DOHH2 (cell line): ENCODE results near the gene KCNJ4.
"Not testable (repeated sequence)": the region's sequence is repeated elsewhere in the genome, so short reads cannot be mapped to it uniquely, and the experiment has no call there.

Source experiments
- H3F3A ChIP-seq: fragments of 200-600 bp; sonication (generic), shearing (Covaris generic); 2 replicates; pipeline ENCODE4 v1.6.0; 2016; ENCODE audit warnings: antibody characterized with exemption, mild to moderate bottlenecking; ENCODE audit not compliant: control insufficient read depth, insufficient read depth
- H3K27ac ChIP-seq: fragments of 200-600 bp; sonication (generic); 2 replicates; pipeline ENCODE4 v1.5.1; 2014; ENCODE audit warnings: low read depth, mild to moderate bottlenecking, low read length, moderate library complexity
- H3K27me3 ChIP-seq: fragments of 200-600 bp; sonication (generic); 2 replicates; pipeline ENCODE4 v1.6.1; 2014; ENCODE audit warnings: mild to moderate bottlenecking, low read length, mixed read lengths; ENCODE audit not compliant: control insufficient read depth
- H3K36me3 ChIP-seq: fragments of 200-600 bp; sonication (generic); 2 replicates; pipeline ENCODE4 v1.6.1; 2014; ENCODE audit warnings: mild to moderate bottlenecking, low read length, moderate library complexity, mixed read lengths; ENCODE audit not compliant: control insufficient read depth
- H3K4me1 ChIP-seq: fragments of 200-600 bp; sonication (generic); 2 replicates; pipeline ENCODE4 v1.6.1; 2014; ENCODE audit warnings: mild to moderate bottlenecking, low read length, mixed read lengths; ENCODE audit not compliant: control insufficient read depth
- H3K4me2 ChIP-seq: fragments of 200-600 bp; sonication (generic); 2 replicates; pipeline ENCODE4 v1.6.0; 2014; ENCODE audit warnings: mild to moderate bottlenecking, low read length, moderate library complexity
- H3K4me3 ChIP-seq: fragments of 200-600 bp; sonication (generic); 2 replicates; pipeline ENCODE4 v1.5.1; 2014; ENCODE audit warnings: mild to moderate bottlenecking, low read length, mixed read lengths
- H3K79me2 ChIP-seq: fragments of 200-600 bp; sonication (generic); 2 replicates; pipeline ENCODE4 v1.6.1; 2014; ENCODE audit warnings: mild to moderate bottlenecking, low read length, mixed read lengths; ENCODE audit not compliant: control insufficient read depth
- H3K9me2 ChIP-seq: fragments of 200-600 bp; sonication (generic); replicated peaks from 2 replicates; pipeline ENCODE4 v1.6.1; 2014; ENCODE audit warnings: mild to moderate bottlenecking, low read length, mixed read lengths; ENCODE audit not compliant: control insufficient read depth
- H3K9me3 ChIP-seq: fragments of 200-600 bp; sonication (generic); 2 replicates; pipeline ENCODE4 v1.6.1; 2014; ENCODE audit warnings: antibody characterized with exemption, low read length, mixed read lengths; ENCODE audit not compliant: control insufficient read depth, insufficient read depth
- H4K20me1 ChIP-seq: fragments of 200-600 bp; sonication (generic); 2 replicates; pipeline ENCODE4 v1.6.0; 2014; ENCODE audit warnings: low read depth, mild to moderate bottlenecking, antibody characterized with exemption, low read length, moderate library complexity; ENCODE audit not compliant: control insufficient read depth, insufficient read depth
- CTCF ChIP-seq: fragments of 200-600 bp; sonication (generic); IDR thresholded peaks from one replicate; pipeline ENCODE4 v1.5.1; 2014; ENCODE audit warnings: antibody characterized with exemption, mild to moderate bottlenecking, low read depth, low read length; ENCODE audit not compliant: poor library complexity, severe bottlenecking
- EZH2phosphoT487 ChIP-seq: fragments of 200-600 bp; sonication (generic); IDR thresholded peaks from 2 replicates; pipeline ENCODE4 v1.6.1; 2017; ENCODE audit warnings: borderline replicate concordance, mild to moderate bottlenecking, antibody characterized with exemption, low read length, moderate library complexity, mixed read lengths

KCNJ4 gene

GRCh38 chr22:38401336-38402084 lies 53.5 kb downstream of the KCNJ4 start:
- Histone ChIP-seq H3F3A (peaks cover 12% of the 10 kb centered on the region), H3K9me3 (no peaks in the 10 kb centered on the region), H4K20me1 (no peaks in the 10 kb centered on the region), H3K9me2 (no peaks in the 10 kb centered on the region), H3K4me3 (no peak overlapping the region), H3K27me3 (no peaks in the 10 kb centered on the region), H3K4me1 (peaks cover 18% of the 10 kb centered on the region), H3K36me3 (no peaks in the 10 kb centered on the region), H3K27ac (no peak overlapping the region), H3K4me2 (no peak overlapping the region), H3K79me2 (peaks cover 15% of the 10 kb centered on the region)
- TF ChIP-seq EZH2phosphoT487 (no peak), CTCF (no peak)

GRCh38 chr22:38400256-38400655 lies 54.7 kb downstream of the KCNJ4 start:
- H3K4me3 ChIP-seq, H3K27ac ChIP-seq, H4K20me1 ChIP-seq, H3K9me2 ChIP-seq, H3K36me3 ChIP-seq, H3K4me2 ChIP-seq, H3K9me3 ChIP-seq, H3K27me3 ChIP-seq: not testable (repeated sequence)
- H3K79me2 ChIP-seq: peaks cover 23% of the 10 kb centered on the region
- peaks cover 31% of the 10 kb centered on the region for H3K4me1 ChIP-seq
- peaks cover 23% of the 10 kb centered on the region for H3F3A ChIP-seq

GRCh38 chr22:38398609-38399461 lies 56.2 kb downstream of the KCNJ4 start:
- Histone ChIP-seq H3K79me2 (peaks cover 36% of the 10 kb centered on the region), H3F3A (peaks cover 24% of the 10 kb centered on the region), H3K9me3 (no peaks in the 10 kb centered on the region), H3K4me3 (peak overlapping the region; percentile 91), H4K20me1 (no peaks in the 10 kb centered on the region), H3K4me2 (peak overlapping the region; percentile 70), H3K27ac (peak overlapping the region; percentile 11; the same call in 1 of the 2 replicates), H3K36me3 (no peaks in the 10 kb centered on the region), H3K4me1 (peaks cover 38% of the 10 kb centered on the region), H3K9me2 (no peaks in the 10 kb centered on the region), H3K27me3 (no peaks in the 10 kb centered on the region)
- TF ChIP-seq EZH2phosphoT487 (no peak), CTCF (no peak)

- not testable (repeated sequence) for H3K9me2 ChIP-seq, H3K27me3 ChIP-seq, H4K20me1 ChIP-seq, H3K36me3 ChIP-seq, H3K27ac ChIP-seq, H3K9me3 ChIP-seq
- Histone ChIP-seq H3K4me3 (peak overlapping the region; percentile 91), H3K4me2 (peak overlapping the region; percentile 70), H3F3A (peaks cover 24% of the 10 kb centered on the region), H3K79me2 (peaks cover 43% of the 10 kb centered on the region), H3K4me1 (peaks cover 43% of the 10 kb centered on the region)
These were observed 56.8 kb downstream of the KCNJ4 start for GRCh38 chr22:38398181-38398608.
